GM21447 (cell line): Measurements from ENCODE around the gene DBR1.
"Not testable (repeated sequence)": the region's sequence is repeated elsewhere in the genome, so short reads cannot be mapped to it uniquely, and the experiment has no call there.

Experiments used
- ATAC-seq: cut with Tn5 transposase; IDR thresholded peaks from one replicate; pipeline ENCODE4 v1.9.1; 2021; ENCODE audit not compliant: unreplicated experiment

DBR1 gene

GRCh38 chr3:138186803-138187295 is 12.1 kb upstream of the DBR1 start:
- ATAC-seq = peak; percentile 93

- no peak for ATAC-seq
Measured at GRCh38 chr3:138186221-138186620, 11.5 kb upstream of the DBR1 start.

GRCh38 chr3:138184994-138185393 is 10.3 kb upstream of the DBR1 start:
- no peak for ATAC-seq

- ATAC-seq = peak; percentile 78
Measured at GRCh38 chr3:138180375-138181029, 5.8 kb upstream of the DBR1 start.

GRCh38 chr3:138173769-138174420 is 826 bp downstream of the DBR1 start:
- ATAC-seq = no peak

GRCh38 chr3:138172625-138173024 is 2.1 kb downstream of the DBR1 start:
- ATAC-seq = no peak

GRCh38 chr3:138165061-138165460 is 9.7 kb downstream of the DBR1 start:
- no peak for ATAC-seq

- ATAC-seq = no peak
Measured at GRCh38 chr3:138157743-138158142, 17.0 kb downstream of the DBR1 start.

GRCh38 chr3:138154534-138154933 is 20.2 kb downstream of the DBR1 start:
- no peak for ATAC-seq

GRCh38 chr3:138148503-138148902 is 26.2 kb downstream of the DBR1 start:
- ATAC-seq = no peak

- not testable (repeated sequence) for ATAC-seq
Measured at GRCh38 chr3:138142181-138142580, 32.5 kb downstream of the DBR1 start.

GRCh38 chr3:138140940-138141339 is 33.8 kb downstream of the DBR1 start:
- no peak for ATAC-seq

- no peak for ATAC-seq
Measured at GRCh38 chr3:138139691-138140090, 35.0 kb downstream of the DBR1 start.

- no peak for ATAC-seq
Measured at GRCh38 chr3:138137861-138138260, 36.9 kb downstream of the DBR1 start.

- no peak for ATAC-seq
Measured at GRCh38 chr3:138136201-138136600, 38.5 kb downstream of the DBR1 start.

GRCh38 chr3:138135833-138136194 is 38.9 kb downstream of the DBR1 start:
- no peak for ATAC-seq

- ATAC-seq = no peak
Measured at GRCh38 chr3:138135146-138135832, 39.4 kb downstream of the DBR1 start.

GRCh38 chr3:138132239-138132638 is 42.5 kb downstream of the DBR1 start, which contains the start of gene A4GNT:
TSS of gene A4GNT (minus strand) at chr3:138132390. CDS start at chr3:138131256, 1,134 bp downstream.
- no peak for ATAC-seq

GRCh38 chr3:138127636-138128365 is 46.9 kb downstream of the DBR1 start:
- ATAC-seq = no peak

GRCh38 chr3:138125548-138126221 is 49.0 kb downstream of the DBR1 start:
- no peak for ATAC-seq
